Right lobe of liver (tissue), 4 donors: Measurements from ENCODE around the gene KEAP1.
"Not testable (repeated sequence)": the region's sequence is repeated elsewhere in the genome, so short reads cannot be mapped to it uniquely, and the experiment has no call there.

Source experiments
- CTCF ChIP-seq, 4 donors: fragments of 200-600 bp in 3 of 4; fragments of 450-650 bp in 1 of 4; IDR thresholded peaks; one replicate each; pipeline versions ENCODE4 v1.5.1 to v1.8.0; 2016 to 2022; ENCODE audit warnings: antibody characterized with exemption in 4 of 4, mild to moderate bottlenecking in 2 of 4
- POLR2A ChIP-seq: fragments of 450-650 bp; IDR thresholded peaks from one replicate; pipeline ENCODE4 v1.6.1; 2017; ENCODE audit warnings: antibody characterized with exemption, mild to moderate bottlenecking
- donor health status: DM: no; HTN: no; CAD: no.
- donor health status: DM: no; HTN: no; CAD: no.
- donor health status: DM: no; HTN: yes; CAD: no.

GRCh38 chr19:10539016-10539415, 35.9 kb upstream of the KEAP1 start:
- not testable (repeated sequence) for TF ChIP-seq CTCF (IDR thresholded peaks at IDR 0.05); POLR2A
